ENCODE measurements around the gene TUBA3C.

TUBA3C gene

GRCh38 chr13:19159181-19159580 lies 22.4 kb downstream of the TUBA3C start:
- H3K4me3 ChIP-seq (ENCODE audit: low read length) = no peak overlapping the region
- DNase-seq (ENCODE audit: low read depth) = no peak
- no peak for TF ChIP-seq CTCF (conservative IDR thresholded peaks at IDR 0.05; ENCODE audit: low read depth, low read length)

- TF ChIP-seq CTCF (conservative IDR thresholded peaks at IDR 0.05; ENCODE audit: low read depth, low read length) = no peak
- no peak overlapping the region for H3K4me3 ChIP-seq (ENCODE audit: low read length)
- no peak for DNase-seq (ENCODE audit: low read depth)
Observed at GRCh38 chr13:19158526-19159174, 23.0 kb downstream of the TUBA3C start.

- TF ChIP-seq CTCF (conservative IDR thresholded peaks at IDR 0.05; ENCODE audit: low read depth, low read length) = no peak
- no peak overlapping the region for H3K4me3 ChIP-seq (ENCODE audit: low read length)
- no peak for DNase-seq (ENCODE audit: low read depth)
Observed at GRCh38 chr13:19158006-19158405, 23.6 kb downstream of the TUBA3C start.

GRCh38 chr13:19157461-19157860 lies 24.2 kb downstream of the TUBA3C start:
- no peak for TF ChIP-seq CTCF (conservative IDR thresholded peaks at IDR 0.05; ENCODE audit: low read depth, low read length)
- H3K4me3 ChIP-seq (ENCODE audit: low read length) = no peak overlapping the region
- DNase-seq (ENCODE audit: low read depth) = no peak

GRCh38 chr13:19156013-19156825 lies 25.4 kb downstream of the TUBA3C start:
- no peak overlapping the region for H3K4me3 ChIP-seq (ENCODE audit: low read length)
- TF ChIP-seq CTCF (conservative IDR thresholded peaks at IDR 0.05; ENCODE audit: low read depth, low read length) = no peak
- no peak for DNase-seq (ENCODE audit: low read depth)

GRCh38 chr13:19155321-19155861 lies 26.2 kb downstream of the TUBA3C start:
- H3K4me3 ChIP-seq (ENCODE audit: low read length) = no peak overlapping the region
- DNase-seq (ENCODE audit: low read depth) = no peak
- no peak for TF ChIP-seq CTCF (conservative IDR thresholded peaks at IDR 0.05; ENCODE audit: low read depth, low read length)

Data from retinal pigment epithelial cell (primary cell).